Effector CD4-positive, alpha-beta T cell (primary cell): ENCODE results near the gene OBP2B.
"Not testable (repeated sequence)": the region's sequence is repeated elsewhere in the genome, so short reads cannot be mapped to it uniquely, and the experiment has no call there.

Source experiments
- DNase-seq: peaks from one replicate; pipeline ENCODE4 v3.0.0-alpha.2; 2020

Gene OBP2B

GRCh38 chr9:133200631-133201030, 8.4 kb downstream of the OBP2B start:
- no peak for DNase-seq

GRCh38 chr9:133199648-133200321, 9.3 kb downstream of the OBP2B start:
- DNase-seq, result no peak

GRCh38 chr9:133195029-133195428, 14.0 kb downstream of the OBP2B start:
- DNase-seq, result no peak

GRCh38 chr9:133194597-133194996, 14.5 kb downstream of the OBP2B start:
- no peak for DNase-seq

- no peak for DNase-seq
Observed at GRCh38 chr9:133191989-133192388, 17.1 kb downstream of the OBP2B start.

GRCh38 chr9:133189826-133190225, 19.2 kb downstream of the OBP2B start:
- DNase-seq, result no peak

- no peak for DNase-seq
Observed at GRCh38 chr9:133188843-133189180, 20.2 kb downstream of the OBP2B start.

GRCh38 chr9:133188006-133188842, 20.8 kb downstream of the OBP2B start:
- DNase-seq, result no peak

- DNase-seq, result no peak
Observed at GRCh38 chr9:133187561-133188005, 21.5 kb downstream of the OBP2B start.

- no peak for DNase-seq
Observed at GRCh38 chr9:133186736-133187135, 22.3 kb downstream of the OBP2B start.

- no peak for DNase-seq
Observed at GRCh38 chr9:133184971-133185370, 24.1 kb downstream of the OBP2B start.

- DNase-seq, result no peak
Observed at GRCh38 chr9:133182151-133182550, 26.9 kb downstream of the OBP2B start.

- no peak for DNase-seq
Observed at GRCh38 chr9:133181561-133181960, 27.5 kb downstream of the OBP2B start.

GRCh38 chr9:133180953-133181352, 28.1 kb downstream of the OBP2B start:
- DNase-seq, result no peak

- no peak for DNase-seq
Observed at GRCh38 chr9:133173056-133173455, 36.0 kb downstream of the OBP2B start.

- DNase-seq, result no peak
Observed at GRCh38 chr9:133171161-133171961, 37.7 kb downstream of the OBP2B start.

- no peak for DNase-seq
Observed at GRCh38 chr9:133170716-133171115, 38.3 kb downstream of the OBP2B start.

- not testable (repeated sequence) for DNase-seq
Observed at GRCh38 chr9:133169687-133170086, 39.4 kb downstream of the OBP2B start.

- DNase-seq, result no peak
Observed at GRCh38 chr9:133169102-133169501, 39.9 kb downstream of the OBP2B start.

- DNase-seq, result no peak
Observed at GRCh38 chr9:133168432-133168831, 40.6 kb downstream of the OBP2B start.

- DNase-seq, result no peak
Observed at GRCh38 chr9:133167769-133168168, 41.3 kb downstream of the OBP2B start.

GRCh38 chr9:133167096-133167730, 41.8 kb downstream of the OBP2B start:
- DNase-seq, result no peak

GRCh38 chr9:133166392-133166791, 42.7 kb downstream of the OBP2B start:
- no peak for DNase-seq
